A549 (cell line): ENCODE results near the gene GRIPAP1.

Source experiments
- CTCF ChIP-seq: fragments of >200 bp; sonication (Bioruptor Twin); formaldehyde crosslinking; IDR thresholded peaks from 3 replicates; pipeline ENCODE4 v1.5.1; 2016
- EP300 ChIP-seq, 2 experiments: fragments of >200 bp; sonication (Bioruptor Twin); formaldehyde crosslinking; IDR thresholded peaks; 2 replicates in 1 of 2; 3 replicates in 1 of 2; pipeline ENCODE4 v1.6.1; 2016 to 2017
- PBX3 ChIP-seq: IDR thresholded peaks from 2 replicates; pipeline ENCODE4 v1.6.1; 2012
- POLR2A ChIP-seq: IDR thresholded peaks from 2 replicates; pipeline ENCODE4 v1.6.1; 2012; ENCODE audit warnings: mild to moderate bottlenecking, low read length

- no peak for TF ChIP-seq EP300 (IDR thresholded peaks at IDR 0.05)
- no peak for TF ChIP-seq POLR2A
- no peak for TF ChIP-seq PBX3
- no peak for TF ChIP-seq CTCF
Observed at GRCh38 chrX:48956728-48957414, 45.2 kb downstream of the GRIPAP1 start.
